Cerebellar nuclear complex (tissue), 1 donor: ENCODE results near the gene IL11RA.

ENCODE experiments used
- DNase-seq, 2 experiments: peaks; one replicate each; lab custom pipeline; 2025; lab: John Stamatoyannopoulos, UW

The IL11RA gene

DNA sequence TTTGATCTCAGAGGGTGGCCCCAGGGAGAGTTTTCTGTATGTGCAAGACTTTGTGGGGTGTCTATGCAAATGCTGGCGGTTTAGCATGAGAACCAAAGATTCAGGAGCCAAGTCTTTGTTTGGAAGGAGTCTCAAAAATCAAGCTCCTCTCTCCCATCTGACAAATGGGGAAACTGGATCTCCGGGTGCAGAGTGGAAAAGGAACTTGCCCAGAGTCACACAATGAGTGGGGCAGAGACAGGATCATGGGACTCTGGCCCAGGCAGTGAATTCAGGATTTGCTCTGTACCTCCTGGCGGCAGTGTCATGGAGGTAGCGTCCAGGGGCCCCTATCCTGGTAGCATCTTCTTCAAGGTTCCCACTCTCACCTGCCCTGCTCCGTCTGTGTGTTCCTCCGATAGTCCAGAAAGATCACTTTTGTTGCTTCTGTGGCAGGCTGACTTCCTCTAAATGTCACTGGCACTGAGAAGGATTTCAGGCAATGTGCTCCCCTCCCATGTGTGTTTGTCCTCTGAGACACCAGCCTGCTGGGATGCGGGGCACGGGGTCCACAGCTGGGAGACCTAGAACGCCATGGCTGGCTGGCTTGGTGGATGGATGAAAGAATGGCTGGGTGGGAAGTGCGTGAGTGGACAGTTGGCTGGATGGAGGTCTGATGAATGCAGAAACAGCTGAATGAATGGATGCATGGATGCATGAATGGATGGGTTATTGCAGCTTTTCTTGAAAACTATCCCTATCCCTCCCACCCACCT lies 35.5 kb downstream of the IL11RA start:
- no peak for DNase-seq

DNA sequence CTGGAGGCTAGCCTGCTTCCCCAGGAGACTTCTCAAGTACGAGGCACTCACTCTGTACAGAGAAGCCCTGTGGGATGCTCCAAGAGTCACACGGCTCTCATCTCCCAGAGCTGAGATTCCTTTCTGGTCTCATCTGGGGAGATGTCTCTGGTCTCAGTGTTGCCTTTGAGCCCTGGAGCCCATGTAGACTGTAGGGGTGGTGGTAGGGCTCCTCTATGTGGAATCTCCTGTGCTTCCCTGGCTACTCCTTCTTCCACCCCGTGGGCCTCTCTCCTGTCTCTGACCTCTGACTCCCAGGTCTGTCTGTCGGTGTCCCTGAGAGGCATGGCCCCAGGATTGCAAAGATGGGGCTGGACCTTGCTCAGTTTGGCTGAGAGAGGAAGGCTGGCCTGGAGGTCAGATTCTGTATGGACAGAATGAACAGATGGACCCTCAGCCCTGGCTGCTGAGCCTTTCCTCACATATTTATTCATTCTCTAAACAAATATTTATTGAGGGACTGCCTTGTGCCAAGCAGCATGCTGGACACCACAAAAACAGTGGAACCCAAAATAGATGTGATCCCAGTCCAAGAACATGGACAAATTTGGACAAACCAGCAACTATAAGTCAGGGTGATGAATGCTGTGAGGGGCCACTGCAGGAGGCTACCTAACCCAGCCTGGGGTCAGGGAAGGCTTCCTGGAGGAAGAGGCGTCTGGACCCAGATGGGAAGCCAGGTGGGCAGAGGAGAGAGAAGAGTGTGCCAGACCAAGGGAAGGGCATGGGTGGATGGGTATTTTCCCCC lies 36.5 kb downstream of the IL11RA start:
- DNase-seq: no peak

DNA sequence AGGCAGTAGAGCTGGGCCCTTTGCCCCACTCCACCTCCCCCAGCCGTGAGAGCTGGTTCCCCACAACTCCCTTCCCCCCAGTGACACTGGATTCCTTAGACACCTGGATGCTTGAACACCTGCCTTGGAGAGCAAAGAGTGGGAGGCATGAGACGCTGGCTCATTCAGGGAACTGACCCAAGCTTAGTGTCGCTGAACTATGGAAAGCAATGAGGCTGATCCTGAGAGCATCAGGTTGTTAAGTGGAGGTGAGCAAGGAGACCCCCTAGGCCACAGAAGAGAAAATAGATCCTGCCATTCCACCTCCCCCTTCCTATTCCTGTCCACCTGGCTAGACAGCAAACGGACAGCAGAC lies 37.1 kb downstream of the IL11RA start:
- no peak for DNase-seq

DNA sequence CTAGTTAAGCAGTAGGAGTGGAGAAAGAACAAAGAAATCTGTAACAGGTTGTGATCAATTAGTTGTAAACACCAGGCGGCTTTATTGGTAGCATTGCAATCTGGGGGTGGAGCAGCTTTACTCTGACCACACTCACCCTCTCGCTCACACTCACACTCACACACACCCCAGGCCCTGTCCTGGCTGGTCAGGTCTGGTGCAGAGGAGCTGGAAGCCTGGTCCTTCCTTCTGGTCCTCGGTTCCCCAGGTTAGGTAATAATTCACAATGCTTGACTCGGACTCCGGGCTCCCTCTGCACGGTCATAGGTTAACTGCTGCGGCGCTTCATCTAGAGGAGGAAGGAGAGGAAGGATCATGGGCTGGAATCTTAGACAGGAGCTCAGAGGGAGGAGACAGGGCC lies 37.5 kb downstream of the IL11RA start:
- DNase-seq: no peak

DNA sequence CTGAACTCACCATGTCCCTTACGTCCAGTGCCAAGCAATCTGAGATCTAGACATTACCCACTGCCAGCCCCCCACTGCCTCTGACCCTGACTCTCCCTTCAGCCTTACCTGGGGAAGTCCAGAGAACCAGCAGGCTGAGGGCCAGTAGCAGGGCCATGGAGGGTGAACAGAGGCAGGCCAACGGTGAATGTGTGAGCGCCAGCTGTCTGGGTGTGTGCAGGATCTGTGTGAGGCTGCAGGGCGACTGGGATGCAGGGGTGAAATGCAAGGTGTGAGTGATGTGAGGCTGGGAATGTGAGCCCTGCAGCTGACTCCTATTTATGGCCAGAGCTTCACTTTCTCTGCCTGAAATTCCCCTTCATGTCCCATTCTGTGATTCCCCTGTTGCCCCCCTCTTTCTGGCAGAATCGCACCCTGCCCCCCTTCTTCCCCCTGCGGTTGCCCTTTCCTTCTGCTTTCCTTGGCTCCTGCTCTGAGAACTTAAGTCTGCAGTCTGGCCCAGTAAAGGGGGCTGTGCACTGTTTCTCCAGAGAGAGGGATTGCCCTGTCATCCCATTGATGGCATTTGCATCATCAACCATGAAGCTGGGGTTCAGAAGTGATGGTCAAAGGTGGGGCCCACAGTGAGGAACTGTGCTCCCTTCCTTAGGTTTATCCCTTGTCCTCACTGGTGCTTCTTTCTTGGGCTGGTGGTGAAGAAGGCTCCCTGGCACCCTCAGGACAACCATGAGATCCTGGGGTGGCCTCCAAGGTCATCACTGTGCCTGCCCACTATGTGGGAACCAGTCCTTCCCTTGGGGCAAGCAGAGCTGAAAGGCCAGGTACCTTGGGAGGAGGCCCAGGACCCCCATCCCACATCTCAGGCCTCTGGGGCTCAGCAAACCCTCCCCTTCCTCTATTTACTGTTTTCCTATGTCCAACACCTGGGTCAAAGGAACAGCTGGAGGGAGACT lies 39.3 kb downstream of the IL11RA start, which contains the start of gene CCL19:
Gene CCL19, minus strand, starts transcription at position 294 of the 953 bp plus-strand sequence. Its CDS starts 137 bp downstream, at position 157.
- DNase-seq: no peak

- DNase-seq: no peak
These were observed 39.9 kb downstream of the IL11RA start for GRCh38 chr9:34691936-34692315.

- no peak for DNase-seq
These were observed 41.6 kb downstream of the IL11RA start for GRCh38 chr9:34693560-34693959.

- DNase-seq: no peak
These were observed 42.8 kb downstream of the IL11RA start for GRCh38 chr9:34694811-34695210.

- peak in 1 of 2 experiments; percentile 1 for DNase-seq
These were observed 49.2 kb downstream of the IL11RA start for GRCh38 chr9:34701023-34701768.

- peak in 1 of 2 experiments; percentile 72 for DNase-seq
These were observed 50.1 kb downstream of the IL11RA start for GRCh38 chr9:34701769-34702736.

DNA sequence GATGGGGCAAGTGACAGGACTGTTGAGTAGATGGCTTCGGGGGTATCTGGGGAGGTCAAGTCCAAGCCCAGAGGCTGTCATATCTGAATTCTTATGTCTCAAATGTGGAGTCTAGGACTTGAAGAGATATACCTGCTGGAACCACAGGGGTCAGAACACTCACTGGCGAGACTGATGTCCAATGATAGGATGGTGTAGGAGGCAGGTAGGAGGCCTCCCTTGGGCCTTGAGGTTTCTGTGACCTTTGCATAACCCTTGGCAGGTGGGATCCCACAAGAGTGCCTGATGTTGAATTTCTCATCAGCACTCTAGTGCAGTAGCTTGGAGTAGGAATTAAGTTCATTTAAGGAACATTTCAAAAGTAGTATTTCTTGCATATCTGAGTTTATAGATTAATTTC lies 55.1 kb downstream of the IL11RA start:
- no peak for DNase-seq

- no peak for DNase-seq
These were observed 57.4 kb downstream of the IL11RA start for GRCh38 chr9:34709196-34709978.

- no peak for DNase-seq
These were observed 58.0 kb downstream of the IL11RA start, which contains the start of gene CCL21 for GRCh38 chr9:34710023-34710422. CCL21 (minus strand) TSS chr9:34710136; CDS start chr9:34710066, 70 bp downstream.
